ENCODE data around the gene SNRNP35.
"Not testable (repeated sequence)": the region's sequence is repeated elsewhere in the genome, so short reads cannot be mapped to it uniquely, and the experiment has no call there.

The SNRNP35 gene

DNA sequence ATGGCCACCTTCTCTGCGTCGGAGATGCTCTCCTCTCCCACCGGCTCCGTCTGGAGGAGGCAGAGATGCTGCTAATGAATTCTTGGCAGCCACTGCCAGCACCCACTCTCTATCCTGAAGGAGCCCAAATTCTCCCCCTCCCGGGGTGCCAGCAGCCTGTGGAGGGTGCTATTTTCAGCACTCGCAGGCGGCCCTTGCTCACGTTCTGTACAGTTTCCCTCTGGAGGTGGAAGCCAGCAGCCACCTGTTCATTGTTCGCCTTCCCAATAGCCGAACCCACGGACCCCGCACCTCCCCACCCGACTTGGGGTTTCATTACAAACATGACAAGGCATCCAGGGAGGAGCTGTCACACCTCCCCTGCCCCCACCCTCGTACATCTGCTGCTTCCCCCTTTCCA is 27.8 kb downstream of the SNRNP35 start:
- TF ChIP-seq, protein P1, sequence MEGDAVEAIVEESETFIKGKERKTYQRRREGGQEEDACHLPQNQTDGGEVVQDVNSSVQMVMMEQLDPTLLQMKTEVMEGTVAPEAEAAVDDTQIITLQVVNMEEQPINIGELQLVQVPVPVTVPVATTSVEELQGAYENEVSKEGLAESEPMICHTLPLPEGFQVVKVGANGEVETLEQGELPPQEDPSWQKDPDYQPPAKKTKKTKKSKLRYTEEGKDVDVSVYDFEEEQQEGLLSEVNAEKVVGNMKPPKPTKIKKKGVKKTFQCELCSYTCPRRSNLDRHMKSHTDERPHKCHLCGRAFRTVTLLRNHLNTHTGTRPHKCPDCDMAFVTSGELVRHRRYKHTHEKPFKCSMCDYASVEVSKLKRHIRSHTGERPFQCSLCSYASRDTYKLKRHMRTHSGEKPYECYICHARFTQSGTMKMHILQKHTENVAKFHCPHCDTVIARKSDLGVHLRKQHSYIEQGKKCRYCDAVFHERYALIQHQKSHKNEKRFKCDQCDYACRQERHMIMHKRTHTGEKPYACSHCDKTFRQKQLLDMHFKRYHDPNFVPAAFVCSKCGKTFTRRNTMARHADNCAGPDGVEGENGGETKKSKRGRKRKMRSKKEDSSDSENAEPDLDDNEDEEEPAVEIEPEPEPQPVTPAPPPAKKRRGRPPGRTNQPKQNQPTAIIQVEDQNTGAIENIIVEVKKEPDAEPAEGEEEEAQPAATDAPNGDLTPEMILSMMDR (IDR thresholded peaks at IDR 0.05; ENCODE audit: borderline replicate concordance, insufficient read depth, low read depth, low read length) = no peak
- H3K4me3 ChIP-seq (ENCODE audit: low read depth, low read length) = no peak overlapping the region

DNA sequence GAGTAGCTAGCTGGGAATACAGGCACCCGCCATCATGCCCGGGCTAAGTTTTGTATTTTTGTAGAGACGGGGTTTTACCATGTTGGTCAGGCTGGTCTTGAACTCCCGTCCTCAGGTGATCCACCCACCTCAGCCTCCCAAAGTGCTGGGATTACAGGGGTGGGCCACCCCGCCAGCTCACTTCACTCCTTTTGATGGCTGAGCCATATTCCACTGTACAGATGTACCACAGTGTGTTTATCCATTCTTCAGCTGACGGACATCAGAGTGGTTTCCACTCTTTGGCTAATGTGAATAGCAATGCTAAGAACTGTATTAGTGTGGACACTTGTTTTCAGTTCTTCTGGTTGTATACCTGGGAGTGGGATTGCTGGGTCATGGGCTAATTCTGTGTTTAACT is 29.5 kb downstream of the SNRNP35 start:
- H3K4me3 ChIP-seq (ENCODE audit: low read depth, low read length) = no peak overlapping the region
- TF ChIP-seq, protein P1 (IDR thresholded peaks at IDR 0.05; ENCODE audit: borderline replicate concordance, insufficient read depth, low read depth, low read length) = no peak

DNA sequence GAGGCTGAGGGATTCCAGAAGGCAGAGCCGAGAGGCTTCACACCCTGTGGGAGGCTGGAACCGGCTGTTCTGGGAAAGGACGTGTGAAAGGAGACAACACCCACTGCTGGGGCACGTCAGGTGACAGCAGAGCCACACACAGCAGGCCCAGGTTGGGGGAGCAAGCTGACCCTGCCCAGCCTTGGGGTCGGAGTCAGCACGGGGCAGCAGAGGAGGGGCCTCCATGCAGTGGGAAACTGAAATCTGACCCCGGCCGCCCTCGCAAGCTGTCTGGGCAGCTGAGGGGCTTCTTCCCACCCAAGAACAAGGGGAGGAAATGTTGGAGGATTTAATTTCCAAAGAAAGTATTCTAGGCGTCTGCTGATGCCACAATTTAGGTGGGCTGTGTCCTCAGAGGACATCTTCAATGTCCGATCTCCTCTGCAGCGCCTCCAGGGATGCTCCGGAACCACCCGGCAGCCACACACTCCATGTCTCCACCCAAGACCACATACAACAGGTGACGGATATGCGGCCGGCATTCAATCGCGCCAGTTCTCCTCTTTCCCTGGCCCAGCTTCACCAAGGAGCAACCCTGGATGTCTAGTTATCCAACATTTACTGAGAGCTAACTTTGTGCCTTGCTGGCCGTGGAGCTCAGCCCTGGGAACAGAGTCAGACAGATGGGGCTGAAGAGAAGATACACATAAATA is 30.7 kb downstream of the SNRNP35 start:
- no peak overlapping the region for H3K4me3 ChIP-seq (ENCODE audit: low read depth, low read length)
- TF ChIP-seq, protein P1 (IDR thresholded peaks at IDR 0.05; ENCODE audit: borderline replicate concordance, insufficient read depth, low read depth, low read length) = no peak

DNA sequence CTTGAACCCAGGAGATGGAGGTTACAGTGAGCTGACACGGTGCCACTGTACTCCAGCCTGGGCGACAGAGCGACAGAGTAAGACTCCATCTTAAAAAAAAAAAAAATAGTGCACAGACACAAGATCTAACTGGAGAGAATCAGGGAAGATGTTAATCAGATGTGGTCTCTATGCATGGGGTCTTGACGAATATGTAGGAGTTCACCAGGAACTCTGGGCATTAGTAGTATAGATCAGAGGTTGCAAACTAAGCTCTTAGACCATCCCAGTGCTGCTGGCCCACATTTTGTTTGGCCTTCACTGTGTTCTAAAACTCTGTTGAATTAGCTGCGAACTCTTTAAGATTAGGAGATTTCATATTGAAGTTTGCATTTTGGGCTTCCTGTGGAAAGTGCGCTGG is 31.6 kb downstream of the SNRNP35 start:
- TF ChIP-seq, protein P1 (IDR thresholded peaks at IDR 0.05; ENCODE audit: borderline replicate concordance, insufficient read depth, low read depth, low read length) = no peak
- no peak overlapping the region for H3K4me3 ChIP-seq (ENCODE audit: low read depth, low read length)

DNA sequence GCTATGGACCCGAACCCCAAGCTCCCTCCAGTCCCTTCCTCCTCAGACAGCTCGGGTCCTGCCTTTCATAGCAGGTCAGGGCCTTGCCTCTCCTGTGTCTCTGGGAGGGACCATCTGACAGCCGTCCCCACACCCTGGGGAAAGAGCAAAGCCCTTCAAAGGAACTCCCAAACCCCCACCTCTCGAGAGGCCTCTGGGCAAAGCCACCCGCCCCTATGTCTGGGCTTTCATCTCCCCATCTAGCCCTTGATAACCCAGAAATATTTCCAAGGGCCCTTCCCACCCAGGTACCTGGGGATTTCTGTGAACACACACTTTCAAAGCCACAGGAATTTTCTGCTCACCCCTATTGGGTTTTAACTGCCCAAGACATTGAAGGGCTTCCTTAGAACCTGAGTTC is 32.1 kb downstream of the SNRNP35 start:
- TF ChIP-seq, protein P1 (IDR thresholded peaks at IDR 0.05; ENCODE audit: borderline replicate concordance, insufficient read depth, low read depth, low read length) = no peak
- no peak overlapping the region for H3K4me3 ChIP-seq (ENCODE audit: low read depth, low read length)

DNA sequence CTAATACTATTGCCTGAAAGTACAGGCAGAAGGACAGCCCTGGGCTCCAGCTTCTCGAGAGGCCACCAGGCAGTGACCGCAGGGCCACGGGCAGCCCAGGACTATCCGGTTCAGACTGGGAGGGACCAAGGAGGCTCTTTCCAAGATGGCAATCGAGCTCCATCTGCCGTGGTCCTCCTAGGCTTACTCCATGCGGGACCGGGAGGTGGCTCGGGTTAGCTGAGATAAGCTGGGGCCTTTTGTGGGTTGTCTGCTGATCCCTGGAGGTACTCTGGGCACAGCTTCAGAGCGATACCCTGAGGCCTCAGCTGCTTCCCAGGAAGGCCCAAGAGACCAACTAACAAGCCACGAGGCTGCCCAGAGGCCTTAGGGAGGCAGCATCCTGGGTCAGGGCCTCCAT is 33.1 kb downstream of the SNRNP35 start:
- H3K4me3 ChIP-seq (ENCODE audit: low read depth, low read length) = no peak overlapping the region
- TF ChIP-seq, protein P1 (IDR thresholded peaks at IDR 0.05; ENCODE audit: borderline replicate concordance, insufficient read depth, low read depth, low read length) = no peak

DNA sequence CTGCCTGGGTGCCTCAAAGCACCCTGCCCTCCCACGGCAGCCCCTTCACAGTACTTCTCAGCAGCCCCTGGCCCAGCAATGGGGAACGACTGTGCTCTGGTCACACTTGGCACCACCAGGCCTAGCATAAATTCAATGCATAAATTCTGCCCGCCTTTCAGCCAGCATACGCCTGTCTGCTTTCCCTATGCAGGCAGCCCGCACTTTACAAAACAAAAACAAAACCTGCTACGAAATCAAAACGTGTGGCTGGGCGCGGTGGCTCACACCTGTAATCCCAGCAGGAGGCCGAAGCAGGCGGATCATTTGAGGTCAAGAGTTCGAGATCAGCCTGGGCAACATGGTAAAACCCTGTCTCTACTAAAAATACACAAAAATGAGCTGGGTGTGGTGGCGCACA is 33.5 kb downstream of the SNRNP35 start:
- TF ChIP-seq, protein P1 (IDR thresholded peaks at IDR 0.05; ENCODE audit: borderline replicate concordance, insufficient read depth, low read depth, low read length) = no peak
- H3K4me3 ChIP-seq (ENCODE audit: low read depth, low read length) = no peak overlapping the region

DNA sequence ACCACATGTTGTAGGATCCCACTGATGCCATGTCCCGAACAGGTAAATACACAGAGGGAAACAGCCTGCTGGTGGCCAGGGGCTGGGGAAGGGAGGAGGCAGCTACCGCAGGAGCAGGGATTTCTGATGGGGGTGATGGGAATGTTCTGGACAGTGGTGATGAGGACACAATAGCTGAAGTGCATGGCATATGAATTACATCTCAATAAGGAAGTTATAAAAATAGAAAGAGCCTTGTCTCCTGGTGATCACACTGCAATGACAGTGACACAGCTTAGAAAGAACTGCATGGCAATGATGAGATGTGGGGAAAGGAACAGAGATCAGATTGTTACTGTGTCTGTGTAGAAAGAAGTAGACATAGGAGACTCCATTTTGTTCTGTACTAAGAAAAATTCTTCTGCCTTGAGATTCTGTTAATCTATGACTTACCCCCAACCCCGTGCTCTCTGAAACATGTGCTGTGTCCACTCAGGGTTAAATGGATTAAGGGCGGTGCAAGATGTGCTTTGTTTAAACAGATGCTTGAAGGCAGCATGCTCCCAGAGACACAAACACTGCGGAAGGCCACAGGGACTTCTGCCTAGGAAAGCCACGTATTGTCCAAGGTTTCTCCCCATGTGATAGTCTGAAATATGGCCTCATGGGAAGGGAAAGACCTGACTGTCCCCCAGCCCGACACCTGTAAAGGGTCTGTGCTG is 34.5 kb downstream of the SNRNP35 start:
- H3K4me3 ChIP-seq (ENCODE audit: low read depth, low read length) = not testable (repeated sequence)

Measured in GM12875 (cell line).